CD4-positive, alpha-beta T cell (primary cell): ENCODE results near the gene DNM1L. TPM values are rescaled to one million over a fixed set of nuclear protein-coding genes. Genes with fewer than 3 reads are reported as not detected.

ENCODE experiments used
- ATAC-seq: fragments of 200-7000 bp; cut with Tn5 transposase; one replicate; pipeline ENCODE4 v1.10.0; 2022; ENCODE audit warnings: mild to moderate bottlenecking; ENCODE audit not compliant: poor library complexity
- CTCF ChIA-PET: fragments of 350-600 bp; sonication (Branson Sonifier 250); formaldehyde crosslinking; loops from one replicate; lab custom pipeline; 2021; ENCODE audit warnings: antibody characterized with exemption, inconsistent platforms; lab: Charles Lee
- POLR2A ChIA-PET: fragments of 350-600 bp; sonication (Branson Sonifier 250); formaldehyde crosslinking; loops from one replicate; lab custom pipeline; 2021; ENCODE audit warnings: antibody characterized with exemption, inconsistent platforms; lab: Charles Lee
- DNase-seq, 14 experiments: peaks; one replicate each; pipeline ENCODE4 v3.0.0-alpha.2; 2013 to 2020; ENCODE audit warnings: mixed read lengths in 2 of 14
- H3K27ac ChIP-seq, 2 donors: one replicate each; pipeline versions ENCODE4 v1.5.1 to v1.7.0; 2013; ENCODE audit warnings: low read length in 2 of 2, low read depth in 1 of 2, mild to moderate bottlenecking in 1 of 2
- H3K27me3 ChIP-seq, 2 experiments: 1 replicate in 1 of 2; 2 replicates in 1 of 2; pipeline versions ENCODE4 v1.6.1 to v1.7.0; 2013; ENCODE audit warnings: low read length in 2 of 2, control low read depth in 1 of 2, mild to moderate bottlenecking in 1 of 2, moderate library complexity in 1 of 2; ENCODE audit not compliant: insufficient read depth in 2 of 2, control insufficient read depth in 1 of 2
- H3K36me3 ChIP-seq: one replicate; pipeline ENCODE4 v1.6.1; 2013; ENCODE audit warnings: low read length, control low read depth; ENCODE audit not compliant: insufficient read depth
- H3K4me1 ChIP-seq: one replicate; pipeline ENCODE4 v1.6.1; 2013; ENCODE audit warnings: low read length, control low read depth; ENCODE audit not compliant: insufficient read depth
- H3K4me3 ChIP-seq: one replicate; pipeline ENCODE4 v1.5.1; 2013; ENCODE audit warnings: mild to moderate bottlenecking, low read length, moderate library complexity
- H3K9me3 ChIP-seq, 2 experiments: 1 replicate in 1 of 2; 2 replicates in 1 of 2; pipeline versions ENCODE4 v1.6.1 to v1.7.0; 2013; ENCODE audit warnings: low read length in 2 of 2, mild to moderate bottlenecking in 2 of 2, control low read depth in 1 of 2, moderate library complexity in 1 of 2; ENCODE audit not compliant: control insufficient read depth in 1 of 2, insufficient read depth in 1 of 2
- H3K27ac Mint-ChIP-seq: one replicate; pipeline ENCODE4 v1.8.0; 2020; ENCODE audit warnings: mixed read lengths
- H3K27me3 Mint-ChIP-seq: one replicate; pipeline ENCODE4 v1.8.0; 2021; ENCODE audit warnings: mixed read lengths
- H3K36me3 Mint-ChIP-seq: one replicate; pipeline ENCODE4 v1.8.0; 2021; ENCODE audit warnings: low read depth, mixed read lengths
- H3K4me1 Mint-ChIP-seq: one replicate; pipeline ENCODE4 v1.8.0; 2021; ENCODE audit warnings: low read depth, mixed read lengths
- H3K4me3 Mint-ChIP-seq: one replicate; pipeline ENCODE4 v1.8.0; 2020; ENCODE audit warnings: mild to moderate bottlenecking, mixed read lengths
- H3K9me3 Mint-ChIP-seq: one replicate; pipeline ENCODE4 v1.8.0; 2020; ENCODE audit warnings: mixed read lengths
- CTCF ChIP-seq: fragments of 200-600 bp; IDR thresholded peaks from one replicate; pipeline ENCODE4 v1.8.0; 2022; ENCODE audit warnings: antibody characterized with exemption, mild to moderate bottlenecking
- intact Hi-C, 2 experiments: fragments of 100-400 bp; cut with DNase I in 1 of 2; cut with micrococcal nuclease in 1 of 2; formaldehyde crosslinking; loops; one replicate each; pipeline versions ENCODE4 v1.15.1 to v1.9.0; 2023 to 2025; cut with DNase I, micrococcal nuclease
- total RNA-seq, 174 experiments: library from RNA in 2 of 174; stranded (reverse) in 2 of 174; gene quantifications; one replicate each; pipeline ENCODE4 v1.2.3 and lab custom pipeline; 2021 to 2026

DNM1L gene
- total RNA-seq, 2 experiments from 2014 or later = 70.9 to 74.6 TPM

DNA sequence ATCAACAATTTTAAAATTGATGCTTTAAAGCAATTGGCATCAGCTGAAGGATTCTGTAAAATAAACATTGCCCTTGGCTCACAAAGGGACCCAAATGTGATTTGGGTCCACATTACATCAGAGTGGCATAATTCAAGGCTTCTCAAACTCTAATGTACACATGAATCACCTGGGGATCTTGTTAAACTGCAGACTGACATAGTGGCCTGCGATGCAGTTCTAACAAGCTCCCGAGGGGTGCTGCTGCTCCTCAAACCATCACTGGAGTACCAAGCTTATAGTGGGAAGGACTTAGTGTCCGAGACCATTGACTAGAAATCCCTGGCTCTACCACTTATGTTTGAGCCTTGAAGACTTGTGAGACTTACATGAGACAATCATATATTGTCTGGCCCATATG is 31.8 kb upstream of the DNM1L start:
- no peaks in the 10 kb centered on the region for H3K9me3 ChIP-seq
- no peaks in the 10 kb centered on the region for H3K4me1 Mint-ChIP-seq
- H3K36me3 Mint-ChIP-seq = no peaks in the 10 kb centered on the region
- no peaks in the 10 kb centered on the region for H3K36me3 ChIP-seq
- no peak for ATAC-seq
- no peaks in the 10 kb centered on the region for H3K27me3 Mint-ChIP-seq
- intact Hi-C loops = no loop called here
- no peak for TF ChIP-seq CTCF
- no peak overlapping the region for H3K27ac Mint-ChIP-seq
- ChIA-PET POLR2A (no interaction called here), CTCF (no interaction called here)
- DNase-seq = no peak
- no peaks in the 10 kb centered on the region for H3K9me3 Mint-ChIP-seq
- no peaks in the 10 kb centered on the region for H3K4me1 ChIP-seq
- no peak overlapping the region for H3K4me3 ChIP-seq
- no peak overlapping the region for H3K27ac ChIP-seq
- H3K27me3 ChIP-seq = no peaks in the 10 kb centered on the region
- no peak overlapping the region for H3K4me3 Mint-ChIP-seq

- Mint-ChIP-seq H3K9me3 (no peaks in the 10 kb centered on the region), H3K36me3 (no peaks in the 10 kb centered on the region), H3K27me3 (no peaks in the 10 kb centered on the region), H3K4me3 (no peak overlapping the region), H3K4me1 (no peaks in the 10 kb centered on the region), H3K27ac (no peak overlapping the region)
- no peaks in the 10 kb centered on the region for H3K27me3 ChIP-seq
- H3K27ac ChIP-seq = no peak overlapping the region
- intact Hi-C loops = no loop called here
- no peak overlapping the region for H3K4me3 ChIP-seq
- DNase-seq (no peak), ATAC-seq (no peak)
- no peak for TF ChIP-seq CTCF
- H3K36me3 ChIP-seq = no peaks in the 10 kb centered on the region
- CTCF ChIA-PET = no interaction called here
- no peaks in the 10 kb centered on the region for H3K4me1 ChIP-seq
- POLR2A ChIA-PET = no interaction called here
- no peaks in the 10 kb centered on the region for H3K9me3 ChIP-seq
Measured at GRCh38 chr12:32650508-32650907, 28.6 kb upstream of the DNM1L start.

GRCh38 chr12:32651151-32651955 is 27.7 kb upstream of the DNM1L start:
- Histone ChIP-seq H3K9me3 (no peaks in the 10 kb centered on the region), H3K4me3 (no peak overlapping the region), H3K4me1 (no peaks in the 10 kb centered on the region), H3K27me3 (no peaks in the 10 kb centered on the region), H3K27ac (no peak overlapping the region), H3K36me3 (no peaks in the 10 kb centered on the region)
- Mint-ChIP-seq H3K9me3 (no peaks in the 10 kb centered on the region), H3K4me1 (no peaks in the 10 kb centered on the region), H3K27ac (no peak overlapping the region), H3K27me3 (no peaks in the 10 kb centered on the region), H3K4me3 (no peak overlapping the region), H3K36me3 (no peaks in the 10 kb centered on the region)
- CTCF ChIA-PET = no interaction called here
- DNase-seq = no peak
- POLR2A ChIA-PET = no interaction called here
- intact Hi-C loops = no loop called here
- ATAC-seq = no peak
- no peak for TF ChIP-seq CTCF
